Measurements from ENCODE around the gene PTEN.

The PTEN gene

DNA sequence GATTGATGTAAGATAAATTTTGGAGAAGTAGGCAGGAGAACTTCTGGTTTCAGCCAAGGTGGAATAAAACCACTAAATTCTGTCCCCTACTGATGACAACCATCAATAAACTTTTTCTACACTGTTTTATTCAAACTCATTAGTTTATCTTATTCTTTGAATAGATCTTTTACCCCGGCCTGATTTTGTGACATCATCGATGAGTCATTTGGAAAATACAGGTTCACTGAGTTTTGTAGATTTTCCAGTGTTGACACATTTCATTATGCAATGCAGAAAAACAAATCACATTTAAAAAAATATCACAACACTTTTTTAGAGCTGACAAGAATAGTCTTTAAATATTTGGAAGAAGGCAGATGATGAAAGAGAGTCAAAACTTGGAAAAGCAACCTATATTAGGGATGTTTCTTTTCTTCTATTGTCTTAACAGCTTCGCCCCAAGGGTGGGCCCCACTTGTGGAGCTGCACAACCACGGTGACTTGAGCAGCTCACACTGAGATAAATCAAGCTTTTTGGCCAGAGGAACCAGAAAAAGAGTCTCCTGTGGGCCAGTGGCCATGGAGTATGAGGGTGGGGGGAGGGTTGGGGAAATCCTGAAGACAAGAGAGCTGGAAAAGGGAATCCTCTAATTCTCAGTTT is 112.8 kb downstream of the PTEN start:
- WGBS (ENCODE audit: insufficient coverage, insufficient read length), result no CpG with 5 or more reads among the region's 4 CpGs
- H3K27ac ChIP-seq (ENCODE audit: low read length), result no peak overlapping the region
- H3K4me3 ChIP-seq (ENCODE audit: low read length), result no peak overlapping the region
- no peaks in the 10 kb centered on the region for H3K36me3 ChIP-seq (ENCODE audit: control insufficient read depth, insufficient read depth, low read length)
- DNase-seq (ENCODE audit: low read depth, low spot score), result no peak
- H3K4me1 ChIP-seq (ENCODE audit: control insufficient read depth, insufficient read depth, low read length), result peaks cover 3% of the 10 kb centered on the region; the same call in 1 of the 2 replicates
- H3K9me3 ChIP-seq (ENCODE audit: control insufficient read depth, insufficient read depth, low read length), result no peaks in the 10 kb centered on the region; the same call in 1 of the 2 replicates
- H3K27me3 ChIP-seq (ENCODE audit: control insufficient read depth, insufficient read depth, low read length), result no peaks in the 10 kb centered on the region

DNA sequence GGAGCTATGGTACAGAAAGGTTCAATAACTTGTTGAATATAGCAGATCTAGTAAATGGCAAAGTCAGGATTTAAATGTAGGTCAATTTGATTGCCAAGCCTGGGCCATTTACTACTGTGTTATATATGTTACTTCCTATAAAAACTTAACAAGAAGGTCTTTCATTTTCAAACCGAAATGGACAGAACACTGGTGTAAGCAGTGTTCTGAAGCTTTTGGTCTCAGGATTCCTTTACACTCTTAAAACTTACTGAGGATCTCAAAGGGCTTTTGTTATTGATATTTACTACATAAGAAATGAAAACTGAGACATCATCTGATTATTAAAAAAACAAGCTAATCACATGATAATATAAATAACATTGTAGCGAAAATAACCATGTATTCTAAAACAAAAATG is 114.7 kb downstream of the PTEN start:
- Histone ChIP-seq H3K9me3 (ENCODE audit: control insufficient read depth, insufficient read depth, low read length) (no peaks in the 10 kb centered on the region; the same call in 1 of the 2 replicates), H3K27me3 (ENCODE audit: control insufficient read depth, insufficient read depth, low read length) (no peaks in the 10 kb centered on the region), H3K4me3 (ENCODE audit: low read length) (no peak overlapping the region), H3K36me3 (ENCODE audit: control insufficient read depth, insufficient read depth, low read length) (no peaks in the 10 kb centered on the region), H3K27ac (ENCODE audit: low read length) (no peak overlapping the region), H3K4me1 (ENCODE audit: control insufficient read depth, insufficient read depth, low read length) (peaks cover 3% of the 10 kb centered on the region; the same call in 1 of the 2 replicates)
- WGBS (ENCODE audit: insufficient coverage, insufficient read length), result no CpG with 5 or more reads among the region's 2 CpGs
- DNase-seq (ENCODE audit: low read depth, low spot score), result no peak

DNA sequence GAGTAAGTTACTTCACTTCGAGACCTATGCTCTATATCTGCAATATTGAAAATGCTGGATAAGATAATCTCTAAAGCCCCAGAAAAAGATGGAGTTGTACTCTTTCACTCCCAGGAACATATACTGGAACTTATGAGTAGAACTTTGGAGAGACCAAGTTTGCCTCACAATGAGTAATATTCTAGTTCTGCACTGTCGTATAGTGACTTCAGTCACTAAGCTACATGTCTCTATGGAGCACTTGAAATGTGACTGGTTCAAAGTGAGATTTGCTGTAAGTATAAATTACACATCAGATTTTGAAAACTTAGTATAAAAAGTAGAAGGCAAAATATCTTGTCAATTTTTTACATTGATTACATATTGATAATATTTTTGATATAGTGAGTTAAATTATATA is 116.4 kb downstream of the PTEN start:
- H3K27me3 ChIP-seq (ENCODE audit: control insufficient read depth, insufficient read depth, low read length), result no peaks in the 10 kb centered on the region
- H3K4me3 ChIP-seq (ENCODE audit: low read length), result no peak overlapping the region
- no CpG with 5 or more reads among the region's 2 CpGs for WGBS (ENCODE audit: insufficient coverage, insufficient read length)
- no peak overlapping the region for H3K27ac ChIP-seq (ENCODE audit: low read length)
- H3K4me1 ChIP-seq (ENCODE audit: control insufficient read depth, insufficient read depth, low read length), result peaks cover 3% of the 10 kb centered on the region; the same call in 1 of the 2 replicates
- H3K36me3 ChIP-seq (ENCODE audit: control insufficient read depth, insufficient read depth, low read length), result no peaks in the 10 kb centered on the region
- DNase-seq (ENCODE audit: low read depth, low spot score), result no peak
- H3K9me3 ChIP-seq (ENCODE audit: control insufficient read depth, insufficient read depth, low read length), result no peaks in the 10 kb centered on the region; the same call in 1 of the 2 replicates

DNA sequence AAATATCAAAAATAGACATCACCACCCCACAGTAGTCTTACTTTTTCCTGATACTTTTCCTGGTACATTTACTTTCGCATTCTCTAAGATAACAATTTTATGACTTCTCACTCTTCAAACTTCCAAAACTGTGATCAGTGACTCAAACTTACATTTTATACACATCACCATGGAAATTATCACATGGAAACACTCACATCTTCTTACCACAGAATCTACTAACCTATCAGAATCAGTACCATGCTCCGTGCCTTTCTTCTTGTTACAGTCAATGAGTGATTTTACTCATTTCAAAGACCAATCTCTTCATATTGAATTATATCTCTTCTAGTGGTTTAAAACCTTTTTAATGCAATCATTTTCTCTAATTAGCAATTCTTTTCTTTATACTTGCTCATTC is 120.3 kb downstream of the PTEN start:
- Histone ChIP-seq H3K9me3 (ENCODE audit: control insufficient read depth, insufficient read depth, low read length) (no peaks in the 10 kb centered on the region), H3K27ac (ENCODE audit: low read length) (no peak overlapping the region), H3K27me3 (ENCODE audit: control insufficient read depth, insufficient read depth, low read length) (no peaks in the 10 kb centered on the region), H3K4me1 (ENCODE audit: control insufficient read depth, insufficient read depth, low read length) (no peaks in the 10 kb centered on the region), H3K36me3 (ENCODE audit: control insufficient read depth, insufficient read depth, low read length) (no peaks in the 10 kb centered on the region), H3K4me3 (ENCODE audit: low read length) (no peak overlapping the region)
- no peak for DNase-seq (ENCODE audit: low read depth, low spot score)
- no CpG with 5 or more reads among the region's 2 CpGs for WGBS (ENCODE audit: insufficient coverage, insufficient read length)

DNA sequence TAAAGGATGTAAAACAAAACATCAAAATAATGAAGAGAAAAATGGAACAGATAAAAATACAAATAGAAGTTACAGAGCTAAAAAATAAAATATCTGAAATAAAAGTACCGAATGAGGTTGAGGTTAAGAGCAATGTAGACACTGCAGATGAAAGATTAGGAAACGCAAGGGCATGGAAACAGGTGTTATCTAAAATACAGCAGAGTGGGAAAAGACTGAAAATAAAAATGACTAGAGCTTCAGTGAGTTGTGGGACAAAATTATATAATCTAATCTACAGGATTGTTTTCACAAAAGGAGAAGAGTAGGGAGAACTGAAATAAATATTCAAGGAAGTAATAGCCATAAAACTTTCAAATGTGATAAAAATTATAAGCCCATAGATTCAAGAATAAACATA is 123.8 kb downstream of the PTEN start:
- Histone ChIP-seq H3K27me3 (ENCODE audit: control insufficient read depth, insufficient read depth, low read length) (no peaks in the 10 kb centered on the region), H3K9me3 (ENCODE audit: control insufficient read depth, insufficient read depth, low read length) (no peaks in the 10 kb centered on the region), H3K4me3 (ENCODE audit: low read length) (no peak overlapping the region), H3K4me1 (ENCODE audit: control insufficient read depth, insufficient read depth, low read length) (no peaks in the 10 kb centered on the region), H3K36me3 (ENCODE audit: control insufficient read depth, insufficient read depth, low read length) (no peaks in the 10 kb centered on the region), H3K27ac (ENCODE audit: low read length) (no peak overlapping the region)
- no peak for DNase-seq (ENCODE audit: low read depth, low spot score)
- WGBS (ENCODE audit: insufficient coverage, insufficient read length), result no CpG with 5 or more reads among the region's 2 CpGs

DNA sequence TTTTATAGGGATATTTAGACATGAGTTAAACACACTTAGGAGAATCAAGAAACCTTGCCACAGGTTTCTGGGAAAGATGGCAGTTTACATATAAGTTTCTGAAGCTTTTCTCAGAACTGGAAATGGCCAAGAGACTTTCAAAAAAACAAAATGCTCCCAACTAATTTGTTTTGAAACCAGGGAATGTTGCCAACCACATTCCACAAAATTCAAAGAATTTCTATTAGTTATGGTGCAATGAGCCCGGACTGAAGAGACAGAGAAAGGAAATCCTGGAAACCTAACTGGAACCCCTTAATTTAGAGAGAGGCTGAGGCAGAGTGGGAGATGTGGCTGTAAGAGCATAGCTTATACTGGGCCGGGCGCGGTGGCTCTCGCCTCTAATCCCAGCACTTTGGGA is 128.5 kb downstream of the PTEN start:
- Histone ChIP-seq H3K4me1 (ENCODE audit: control insufficient read depth, insufficient read depth, low read length) (no peaks in the 10 kb centered on the region), H3K27ac (ENCODE audit: low read length) (no peak overlapping the region), H3K27me3 (ENCODE audit: control insufficient read depth, insufficient read depth, low read length) (no peaks in the 10 kb centered on the region), H3K9me3 (ENCODE audit: control insufficient read depth, insufficient read depth, low read length) (no peaks in the 10 kb centered on the region), H3K36me3 (ENCODE audit: control insufficient read depth, insufficient read depth, low read length) (no peaks in the 10 kb centered on the region), H3K4me3 (ENCODE audit: low read length) (no peak overlapping the region)
- WGBS (ENCODE audit: insufficient coverage, insufficient read length), result no CpG with 5 or more reads among the region's 5 CpGs
- no peak for DNase-seq (ENCODE audit: low read depth, low spot score)

DNA sequence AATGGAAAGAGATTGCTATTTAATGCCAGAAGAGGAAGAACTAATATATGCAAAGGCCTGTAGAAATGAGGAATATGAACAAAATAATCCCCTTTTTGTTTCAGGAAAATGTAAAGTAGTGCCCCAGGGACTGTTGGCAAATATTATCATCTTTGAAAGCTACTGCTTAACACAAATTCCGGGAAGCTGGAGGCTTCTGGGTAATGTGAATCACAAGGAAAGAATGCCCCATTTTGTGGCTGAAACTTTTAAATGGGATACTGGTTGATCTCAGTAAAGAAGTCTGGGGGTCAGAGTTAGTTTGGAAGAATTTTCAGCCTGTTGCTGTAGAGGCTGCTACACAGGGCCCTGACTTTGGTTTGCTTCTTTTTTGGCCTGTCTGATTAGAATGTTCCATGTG is 141.0 kb downstream of the PTEN start:
- no CpG with 5 or more reads among the region's 1 CpG for WGBS (ENCODE audit: insufficient coverage, insufficient read length)
- H3K4me1 ChIP-seq (ENCODE audit: control insufficient read depth, insufficient read depth, low read length), result no peaks in the 10 kb centered on the region
- no peaks in the 10 kb centered on the region for H3K9me3 ChIP-seq (ENCODE audit: control insufficient read depth, insufficient read depth, low read length)
- no peak for DNase-seq (ENCODE audit: low read depth, low spot score)
- H3K4me3 ChIP-seq (ENCODE audit: low read length), result no peak overlapping the region
- H3K27ac ChIP-seq (ENCODE audit: low read length), result no peak overlapping the region
- no peaks in the 10 kb centered on the region for H3K36me3 ChIP-seq (ENCODE audit: control insufficient read depth, insufficient read depth, low read length)
- H3K27me3 ChIP-seq (ENCODE audit: control insufficient read depth, insufficient read depth, low read length), result no peaks in the 10 kb centered on the region

DNA sequence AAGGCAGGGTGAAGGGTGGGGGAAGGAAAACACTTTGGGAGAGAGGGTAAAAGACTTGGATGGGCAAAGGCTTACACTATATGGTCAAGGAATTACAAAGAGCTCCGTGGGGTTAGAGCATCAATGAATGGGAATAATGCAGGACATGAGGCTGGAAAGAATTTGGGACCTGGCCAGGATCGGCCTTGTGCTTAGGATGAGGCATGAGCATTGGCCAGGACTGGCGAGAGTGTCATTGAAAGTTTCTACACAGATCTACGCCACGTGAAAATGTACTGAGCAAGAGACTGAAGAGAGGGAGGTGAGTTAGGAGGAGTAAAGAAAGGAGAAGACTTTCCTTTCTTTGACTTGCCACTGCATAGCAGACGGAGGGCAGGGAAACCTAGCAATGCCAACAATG is 142.8 kb downstream of the PTEN start:
- Histone ChIP-seq H3K36me3 (ENCODE audit: control insufficient read depth, insufficient read depth, low read length) (no peaks in the 10 kb centered on the region), H3K27me3 (ENCODE audit: control insufficient read depth, insufficient read depth, low read length) (no peaks in the 10 kb centered on the region), H3K4me1 (ENCODE audit: control insufficient read depth, insufficient read depth, low read length) (no peaks in the 10 kb centered on the region), H3K9me3 (ENCODE audit: control insufficient read depth, insufficient read depth, low read length) (no peaks in the 10 kb centered on the region), H3K4me3 (ENCODE audit: low read length) (no peak overlapping the region), H3K27ac (ENCODE audit: low read length) (no peak overlapping the region)
- no CpG with 5 or more reads among the region's 6 CpGs for WGBS (ENCODE audit: insufficient coverage, insufficient read length)
- no peak for DNase-seq (ENCODE audit: low read depth, low spot score)

DNA sequence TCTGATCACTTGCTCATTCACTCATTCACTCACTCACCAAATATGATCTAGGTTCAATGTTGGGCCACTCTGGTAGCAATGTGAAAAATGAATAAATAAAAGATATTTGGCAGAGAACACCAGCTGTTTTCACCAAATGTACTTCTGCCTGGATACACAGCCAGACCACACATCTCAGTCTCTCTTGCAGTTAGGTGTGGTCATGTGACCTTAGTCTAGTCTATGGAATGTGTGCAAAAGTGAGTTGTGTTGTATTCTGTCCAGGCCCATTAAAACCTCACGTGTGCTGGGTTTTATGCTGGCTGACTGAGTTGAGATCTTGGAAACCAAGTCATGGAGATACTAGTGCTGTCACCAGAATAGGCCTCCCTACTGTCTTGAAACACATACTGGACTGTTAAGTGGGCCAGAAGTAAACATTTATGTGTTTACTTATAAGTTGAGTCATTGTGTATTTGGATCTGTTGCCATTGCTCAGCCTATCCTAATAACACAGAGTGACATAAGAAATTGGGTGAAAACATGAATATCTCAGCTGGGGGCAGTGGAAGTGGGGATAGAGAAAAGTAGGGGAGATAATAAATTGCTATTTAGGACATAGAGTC is 145.5 kb downstream of the PTEN start:
- Histone ChIP-seq H3K4me1 (ENCODE audit: control insufficient read depth, insufficient read depth, low read length) (no peaks in the 10 kb centered on the region), H3K9me3 (ENCODE audit: control insufficient read depth, insufficient read depth, low read length) (no peaks in the 10 kb centered on the region), H3K36me3 (ENCODE audit: control insufficient read depth, insufficient read depth, low read length) (no peaks in the 10 kb centered on the region), H3K27me3 (ENCODE audit: control insufficient read depth, insufficient read depth, low read length) (no peaks in the 10 kb centered on the region), H3K4me3 (ENCODE audit: low read length) (no peak overlapping the region), H3K27ac (ENCODE audit: low read length) (no peak overlapping the region)
- WGBS (ENCODE audit: insufficient coverage, insufficient read length), result no CpG with 5 or more reads among the region's 1 CpG
- no peak for DNase-seq (ENCODE audit: low read depth, low spot score)

DNA sequence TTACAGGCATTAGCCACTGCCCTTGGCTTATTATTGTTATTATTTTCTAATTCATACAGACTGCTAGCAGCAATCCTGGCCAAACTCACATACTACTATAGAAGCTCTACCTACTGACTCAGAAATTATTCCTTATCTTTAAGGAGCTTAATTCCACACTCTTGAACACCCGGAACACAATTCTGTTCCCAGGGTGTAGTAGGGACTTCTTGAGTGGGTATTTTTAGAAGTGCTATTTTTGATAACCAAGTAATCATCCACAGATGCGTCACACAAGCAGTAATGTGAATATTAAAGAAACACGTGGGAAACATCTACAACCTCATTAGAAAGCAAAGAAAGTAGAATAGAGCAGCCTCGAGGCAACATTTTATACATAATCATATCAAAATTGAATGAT is 149.2 kb downstream of the PTEN start:
- WGBS (ENCODE audit: insufficient coverage, insufficient read length), result no CpG with 5 or more reads among the region's 4 CpGs
- H3K4me1 ChIP-seq (ENCODE audit: control insufficient read depth, insufficient read depth, low read length), result no peaks in the 10 kb centered on the region
- H3K36me3 ChIP-seq (ENCODE audit: control insufficient read depth, insufficient read depth, low read length), result no peaks in the 10 kb centered on the region
- H3K9me3 ChIP-seq (ENCODE audit: control insufficient read depth, insufficient read depth, low read length), result no peaks in the 10 kb centered on the region
- H3K27me3 ChIP-seq (ENCODE audit: control insufficient read depth, insufficient read depth, low read length), result no peaks in the 10 kb centered on the region
- H3K4me3 ChIP-seq (ENCODE audit: low read length), result no peak overlapping the region
- no peak for DNase-seq (ENCODE audit: low read depth, low spot score)
- H3K27ac ChIP-seq (ENCODE audit: low read length), result no peak overlapping the region

DNA sequence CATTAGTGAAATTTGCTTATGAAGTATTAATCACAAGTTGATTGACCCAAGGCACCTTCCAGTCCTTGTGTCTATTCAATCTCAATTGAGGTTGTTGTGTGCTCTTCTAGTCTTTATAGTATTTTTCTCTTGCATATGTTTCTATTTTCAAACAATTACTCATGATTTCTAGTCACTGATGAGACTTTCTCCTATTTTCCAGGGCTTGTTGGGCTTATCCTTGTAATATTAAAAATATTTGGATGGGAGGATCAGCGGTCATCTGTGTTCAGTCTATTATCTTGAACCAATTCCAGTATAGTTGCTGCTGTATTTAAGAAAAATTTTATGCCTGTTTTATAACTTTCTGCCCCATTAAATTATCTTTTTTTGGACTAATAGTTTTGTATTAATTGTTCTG is 154.4 kb downstream of the PTEN start:
- Histone ChIP-seq H3K36me3 (ENCODE audit: control insufficient read depth, insufficient read depth, low read length) (no peaks in the 10 kb centered on the region), H3K9me3 (ENCODE audit: control insufficient read depth, insufficient read depth, low read length) (no peaks in the 10 kb centered on the region), H3K27me3 (ENCODE audit: control insufficient read depth, insufficient read depth, low read length) (no peaks in the 10 kb centered on the region), H3K27ac (ENCODE audit: low read length) (no peak overlapping the region), H3K4me3 (ENCODE audit: low read length) (no peak overlapping the region), H3K4me1 (ENCODE audit: control insufficient read depth, insufficient read depth, low read length) (no peaks in the 10 kb centered on the region)
- whole genome bisulfite sequencing (ENCODE audit: insufficient coverage, insufficient read length), result no CpG with 5 or more reads among the region's 1 CpG
- no peak for DNase-seq (ENCODE audit: low read depth, low spot score)

Data from iPS DF 6.9 (cell line).